ENCODE results near the gene ABCC8. TPM values are rescaled to one million over a fixed set of nuclear protein-coding genes. Genes with fewer than 3 reads are reported as not detected.
"Not testable (repeated sequence)": the region's sequence is repeated elsewhere in the genome, so short reads cannot be mapped to it uniquely, and the experiment has no call there.

The ABCC8 gene
- total RNA-seq, 1 experiment from 2014 or later, result 2.4 TPM

DNA sequence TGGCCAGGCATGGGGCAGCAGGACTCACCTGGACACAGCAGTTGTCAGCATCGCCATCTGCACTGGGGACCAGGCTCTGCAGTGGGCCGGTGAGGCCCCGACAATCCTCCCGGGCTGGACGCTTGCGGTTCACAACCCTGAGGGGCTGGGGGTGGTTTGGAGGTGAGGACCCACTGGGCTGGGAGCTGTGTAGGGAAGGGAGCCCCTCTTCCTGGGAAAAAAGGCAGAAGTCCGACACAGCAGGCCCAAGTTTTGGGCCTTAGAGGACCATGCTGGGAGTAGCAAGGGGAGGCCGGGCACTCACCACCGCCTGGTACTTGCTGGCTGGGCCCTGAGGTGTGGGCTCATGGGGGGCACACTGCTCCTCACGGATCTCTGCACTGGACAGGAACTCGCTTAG is 48.4 kb downstream of the ABCC8 start:
- Histone ChIP-seq H3K27ac (ENCODE audit: insufficient read length, low read depth, low read length) (no peak overlapping the region), H2BK15ac (ENCODE audit: low read depth, low read length) (no peak overlapping the region), H2BK20ac (ENCODE audit: low read depth, low read length, poor library complexity, severe bottlenecking) (no peak overlapping the region), H3K27me3 (ENCODE audit: insufficient read depth, low read length) (no peaks in the 10 kb centered on the region), H3K56ac (ENCODE audit: insufficient read length, low read depth, low read length) (no peak overlapping the region), H2BK12ac (ENCODE audit: insufficient read length, low read depth, low read length) (no peak overlapping the region), H3K23me2 (ENCODE audit: insufficient read length, low read depth, low read length, poor library complexity, severe bottlenecking) (no peaks in the 10 kb centered on the region), H2AK5ac (ENCODE audit: insufficient read length, low read length) (no peak overlapping the region), H3K23ac (ENCODE audit: insufficient read length, low read depth, low read length) (no peak overlapping the region), H3K14ac (ENCODE audit: insufficient read depth, low read length) (no peak overlapping the region), H3K18ac (ENCODE audit: insufficient read length, low read depth, low read length) (no peak overlapping the region), H3K4me2 (ENCODE audit: insufficient read depth, insufficient read length, low read length) (no peak overlapping the region), H3K9ac (ENCODE audit: extremely low read depth, insufficient read length, low read length) (no peak overlapping the region), H4K91ac (ENCODE audit: insufficient read length, low read depth, low read length) (no peak overlapping the region), H4K20me1 (ENCODE audit: control insufficient read depth, insufficient read depth, insufficient read length) (no peaks in the 10 kb centered on the region), H4K5ac (ENCODE audit: insufficient read length, low read depth, low read length) (no peak overlapping the region), H3K79me2 (ENCODE audit: insufficient read depth, low read length) (no peaks in the 10 kb centered on the region), H2BK5ac (ENCODE audit: insufficient read length, low read length) (no peak overlapping the region), H3K9me3 (ENCODE audit: control insufficient read depth, low read depth, low read length) (no peaks in the 10 kb centered on the region), H4K8ac (replicated peaks; ENCODE audit: insufficient read length, low read depth, low read length) (no peak overlapping the region), H3K4ac (ENCODE audit: low read depth, low read length) (no peak overlapping the region), H2AFZ (ENCODE audit: low read length) (no peak overlapping the region), H3K4me1 (ENCODE audit: insufficient read depth, low read length) (no peaks in the 10 kb centered on the region), H3K79me1 (ENCODE audit: insufficient read depth, low read depth, low read length, poor library complexity, severe bottlenecking) (no peaks in the 10 kb centered on the region), H3T11ph (ENCODE audit: low read length) (no peak overlapping the region), H2BK120ac (ENCODE audit: low read depth, low read length, poor library complexity, severe bottlenecking) (no peak overlapping the region)
- H3K36me3 Mint-ChIP-seq (ENCODE audit: insufficient read depth in 1 of 3, low read depth in 3 of 3), result no peaks in the 10 kb centered on the region; a peak in 1 of 7 replicates
- no peaks in the 10 kb centered on the region for H3K9me3 Mint-ChIP-seq
- no peak overlapping the region for H3K4me3 Mint-ChIP-seq
- H3K27me3 Mint-ChIP-seq (ENCODE audit: low read depth), result peaks cover 8% of the 10 kb centered on the region
- H3K4me1 Mint-ChIP-seq, result no peaks in the 10 kb centered on the region
- WGBS (ENCODE audit: extremely low coverage, insufficient read length, low lambda C conversion rate), result no CpG with 5 or more reads among the region's 11 CpGs
- TF ChIP-seq, protein P1, sequence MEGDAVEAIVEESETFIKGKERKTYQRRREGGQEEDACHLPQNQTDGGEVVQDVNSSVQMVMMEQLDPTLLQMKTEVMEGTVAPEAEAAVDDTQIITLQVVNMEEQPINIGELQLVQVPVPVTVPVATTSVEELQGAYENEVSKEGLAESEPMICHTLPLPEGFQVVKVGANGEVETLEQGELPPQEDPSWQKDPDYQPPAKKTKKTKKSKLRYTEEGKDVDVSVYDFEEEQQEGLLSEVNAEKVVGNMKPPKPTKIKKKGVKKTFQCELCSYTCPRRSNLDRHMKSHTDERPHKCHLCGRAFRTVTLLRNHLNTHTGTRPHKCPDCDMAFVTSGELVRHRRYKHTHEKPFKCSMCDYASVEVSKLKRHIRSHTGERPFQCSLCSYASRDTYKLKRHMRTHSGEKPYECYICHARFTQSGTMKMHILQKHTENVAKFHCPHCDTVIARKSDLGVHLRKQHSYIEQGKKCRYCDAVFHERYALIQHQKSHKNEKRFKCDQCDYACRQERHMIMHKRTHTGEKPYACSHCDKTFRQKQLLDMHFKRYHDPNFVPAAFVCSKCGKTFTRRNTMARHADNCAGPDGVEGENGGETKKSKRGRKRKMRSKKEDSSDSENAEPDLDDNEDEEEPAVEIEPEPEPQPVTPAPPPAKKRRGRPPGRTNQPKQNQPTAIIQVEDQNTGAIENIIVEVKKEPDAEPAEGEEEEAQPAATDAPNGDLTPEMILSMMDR (conservative IDR thresholded peaks at IDR 0.05), result no peak
- H3K27ac Mint-ChIP-seq, result peak overlapping the region in 1 of 3 experiments; percentile 70; a peak in 1 of 7 replicates
- no peak for DNase-seq

DNA sequence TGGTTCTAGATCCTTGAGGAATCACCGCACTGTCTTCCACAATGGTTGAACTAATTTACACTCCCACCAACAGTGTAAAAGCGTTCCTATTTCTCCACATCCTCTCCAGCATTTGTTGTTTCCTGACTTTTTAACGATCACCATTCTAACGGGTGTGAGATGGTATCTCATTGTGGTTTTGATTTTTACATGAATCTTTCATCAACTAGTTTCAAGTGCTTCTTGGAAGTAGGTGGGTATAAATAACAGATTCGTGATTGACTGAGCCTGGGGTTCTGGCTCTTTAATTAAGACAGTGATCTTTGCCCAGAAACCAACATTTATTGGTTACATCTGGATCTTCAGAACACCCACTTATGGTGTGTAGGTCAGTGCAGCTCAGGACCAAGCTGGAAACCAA is 50.4 kb downstream of the ABCC8 start:
- not testable (repeated sequence) for H3K27ac Mint-ChIP-seq; H3K4ac ChIP-seq (ENCODE audit: low read depth, low read length); H4K91ac ChIP-seq (ENCODE audit: insufficient read length, low read depth, low read length); H3K27me3 ChIP-seq (ENCODE audit: insufficient read depth, low read length); H2BK120ac ChIP-seq (ENCODE audit: low read depth, low read length, poor library complexity, severe bottlenecking); DNase-seq; H3K79me2 ChIP-seq (ENCODE audit: insufficient read depth, low read length); H3K18ac ChIP-seq (ENCODE audit: insufficient read length, low read depth, low read length); H2BK5ac ChIP-seq (ENCODE audit: insufficient read length, low read length); H3K4me1 Mint-ChIP-seq; H3K56ac ChIP-seq (ENCODE audit: insufficient read length, low read depth, low read length); H3K4me2 ChIP-seq (ENCODE audit: insufficient read depth, insufficient read length, low read length); H3K36me3 Mint-ChIP-seq (ENCODE audit: insufficient read depth in 1 of 3, low read depth in 3 of 3); H3T11ph ChIP-seq (ENCODE audit: low read length); H4K20me1 ChIP-seq (ENCODE audit: control insufficient read depth, insufficient read depth, insufficient read length); H3K27ac ChIP-seq (ENCODE audit: insufficient read length, low read depth, low read length); H4K8ac ChIP-seq (replicated peaks; ENCODE audit: insufficient read length, low read depth, low read length); H3K23ac ChIP-seq (ENCODE audit: insufficient read length, low read depth, low read length); H3K79me1 ChIP-seq (ENCODE audit: insufficient read depth, low read depth, low read length, poor library complexity, severe bottlenecking); H2AFZ ChIP-seq (ENCODE audit: low read length); H3K23me2 ChIP-seq (ENCODE audit: insufficient read length, low read depth, low read length, poor library complexity, severe bottlenecking); H3K4me1 ChIP-seq (ENCODE audit: insufficient read depth, low read length); H3K9me3 ChIP-seq (ENCODE audit: control insufficient read depth, low read depth, low read length); H4K5ac ChIP-seq (ENCODE audit: insufficient read length, low read depth, low read length); H2BK20ac ChIP-seq (ENCODE audit: low read depth, low read length, poor library complexity, severe bottlenecking); H3K4me3 Mint-ChIP-seq; H2BK15ac ChIP-seq (ENCODE audit: low read depth, low read length); H3K9ac ChIP-seq (ENCODE audit: extremely low read depth, insufficient read length, low read length); H2BK12ac ChIP-seq (ENCODE audit: insufficient read length, low read depth, low read length); H3K9me3 Mint-ChIP-seq; H2AK5ac ChIP-seq (ENCODE audit: insufficient read length, low read length); H3K14ac ChIP-seq (ENCODE audit: insufficient read depth, low read length)
- no CpG with 5 or more reads among the region's 5 CpGs for WGBS (ENCODE audit: extremely low coverage, insufficient read length, low lambda C conversion rate)
- peaks cover 12% of the 10 kb centered on the region for H3K27me3 Mint-ChIP-seq (ENCODE audit: low read depth)

Data from H9 (cell line).